ENCODE results near the gene RCOR3.

Gene RCOR3

GRCh38 chr1:211326140-211326527 is 67.0 kb downstream of the RCOR3 start:
- no peak for DNase-seq

- DNase-seq = peak; percentile 60
These were observed 67.6 kb downstream of the RCOR3 start, which contains the start of gene TRAF5 for GRCh38 chr1:211326528-211327345. TRAF5 (plus strand) TSS chr1:211326833; CDS start chr1:211353240, 26,407 bp downstream.

- DNase-seq = peak; percentile 53
These were observed 68.3 kb downstream of the RCOR3 start for GRCh38 chr1:211327346-211327921.

- no peak for DNase-seq
These were observed 69.0 kb downstream of the RCOR3 start for GRCh38 chr1:211328084-211328694.

GRCh38 chr1:211328866-211329475 is 69.8 kb downstream of the RCOR3 start:
- no peak for DNase-seq

- DNase-seq = peak; percentile 36
These were observed 70.6 kb downstream of the RCOR3 start for GRCh38 chr1:211329764-211330201.

- DNase-seq = no peak
These were observed 71.2 kb downstream of the RCOR3 start for GRCh38 chr1:211330282-211330936.

GRCh38 chr1:211331011-211331709 is 72.0 kb downstream of the RCOR3 start:
- DNase-seq = no peak

GRCh38 chr1:211332036-211332616 is 73.0 kb downstream of the RCOR3 start:
- DNase-seq = no peak

GRCh38 chr1:211332830-211333229 is 73.7 kb downstream of the RCOR3 start:
- DNase-seq = no peak

- no peak for DNase-seq
These were observed 74.7 kb downstream of the RCOR3 start for GRCh38 chr1:211333906-211334305.

GRCh38 chr1:211334986-211335385 is 75.8 kb downstream of the RCOR3 start:
- DNase-seq = peak; percentile 26

- DNase-seq = peak; percentile 26
These were observed 76.5 kb downstream of the RCOR3 start for GRCh38 chr1:211335522-211336157.

GRCh38 chr1:211336161-211336560 is 77.0 kb downstream of the RCOR3 start:
- no peak for DNase-seq

- no peak for DNase-seq
These were observed 77.6 kb downstream of the RCOR3 start for GRCh38 chr1:211336775-211337174.

- no peak for DNase-seq
These were observed 78.5 kb downstream of the RCOR3 start for GRCh38 chr1:211337430-211338223.

GRCh38 chr1:211338224-211338620 is 79.1 kb downstream of the RCOR3 start:
- DNase-seq = no peak

GRCh38 chr1:211339631-211340041 is 80.5 kb downstream of the RCOR3 start:
- no peak for DNase-seq

GRCh38 chr1:211340622-211341507 is 81.7 kb downstream of the RCOR3 start:
- DNase-seq = no peak

All from CD4-positive, alpha-beta T cell treated with Interleukin-6 for 4 hours (primary cell).